IMR-90 (cell line): ENCODE data around the gene SHROOM4.

Experiments
- BHLHE40 ChIP-seq: fragments of 150-350 bp; IDR thresholded peaks from 2 replicates; pipeline ENCODE4 v1.6.1; 2016; ENCODE audit warnings: mild to moderate bottlenecking, low read depth, low read length
- CEBPB ChIP-seq: IDR thresholded peaks from 2 replicates; pipeline ENCODE4 v1.6.1; 2012; ENCODE audit warnings: low read depth, low read length, improper control_type of control experiment
- FOS ChIP-seq: fragments of 150-350 bp; IDR thresholded peaks from 2 replicates; pipeline ENCODE4 v1.6.1; 2016; ENCODE audit warnings: low read depth, low read length
- MAZ ChIP-seq: IDR thresholded peaks from 2 replicates; pipeline ENCODE4 v1.6.1; 2012; ENCODE audit warnings: low read depth, mild to moderate bottlenecking, low read length, improper control_type of control experiment, moderate library complexity, borderline replicate concordance
- MXI1 ChIP-seq: IDR thresholded peaks from 2 replicates; pipeline ENCODE4 v1.6.1; 2012; ENCODE audit warnings: low read depth, mild to moderate bottlenecking, low read length, moderate library complexity, borderline replicate concordance
- POLR2A ChIP-seq: IDR thresholded peaks from 2 replicates; pipeline ENCODE4 v1.6.1; 2012; ENCODE audit warnings: mild to moderate bottlenecking, low read depth, low read length
- RAD21 ChIP-seq: IDR thresholded peaks from 2 replicates; pipeline ENCODE4 v1.6.1; 2012; ENCODE audit warnings: low read length, improper control_type of control experiment
- RFX5 ChIP-seq: IDR thresholded peaks from 2 replicates; pipeline ENCODE4 v1.8.0; 2012; ENCODE audit warnings: low read depth, mild to moderate bottlenecking, low read length, moderate library complexity
- SMC3 ChIP-seq: fragments of 150-350 bp; IDR thresholded peaks from 2 replicates; pipeline ENCODE4 v1.6.1; 2016; ENCODE audit warnings: low read depth, mild to moderate bottlenecking, antibody characterized with exemption, low read length, moderate library complexity
- TF ChIP-seq, protein P1 (sequence below): conservative IDR thresholded peaks from 2 replicates; pipeline ENCODE4 v1.5.1; 2012; ENCODE audit warnings: mild to moderate bottlenecking, low read depth, low read length, improper control_type of control experiment

DNA sequence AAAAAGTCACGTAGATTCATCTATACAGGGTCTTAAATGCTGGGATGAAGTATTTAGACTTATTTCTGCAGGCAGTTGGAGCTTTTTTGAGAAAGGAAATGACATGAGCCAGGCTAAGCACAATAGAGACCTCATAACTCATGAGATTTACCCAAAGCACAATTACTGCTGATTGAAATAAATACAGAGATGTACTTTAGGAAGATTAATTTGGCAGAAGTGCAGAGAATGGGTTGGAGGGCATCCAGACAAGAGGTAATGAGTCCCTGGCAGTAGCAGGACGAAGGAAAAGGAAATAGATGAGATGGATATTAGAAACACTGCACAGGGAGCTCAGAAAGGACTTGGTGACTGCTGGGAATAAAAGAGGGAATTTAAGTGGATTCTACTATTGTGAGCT is 129.1 kb downstream of the SHROOM4 start:
- no peak for TF ChIP-seq CEBPB
- no peak for TF ChIP-seq SMC3
- TF ChIP-seq, protein P1, sequence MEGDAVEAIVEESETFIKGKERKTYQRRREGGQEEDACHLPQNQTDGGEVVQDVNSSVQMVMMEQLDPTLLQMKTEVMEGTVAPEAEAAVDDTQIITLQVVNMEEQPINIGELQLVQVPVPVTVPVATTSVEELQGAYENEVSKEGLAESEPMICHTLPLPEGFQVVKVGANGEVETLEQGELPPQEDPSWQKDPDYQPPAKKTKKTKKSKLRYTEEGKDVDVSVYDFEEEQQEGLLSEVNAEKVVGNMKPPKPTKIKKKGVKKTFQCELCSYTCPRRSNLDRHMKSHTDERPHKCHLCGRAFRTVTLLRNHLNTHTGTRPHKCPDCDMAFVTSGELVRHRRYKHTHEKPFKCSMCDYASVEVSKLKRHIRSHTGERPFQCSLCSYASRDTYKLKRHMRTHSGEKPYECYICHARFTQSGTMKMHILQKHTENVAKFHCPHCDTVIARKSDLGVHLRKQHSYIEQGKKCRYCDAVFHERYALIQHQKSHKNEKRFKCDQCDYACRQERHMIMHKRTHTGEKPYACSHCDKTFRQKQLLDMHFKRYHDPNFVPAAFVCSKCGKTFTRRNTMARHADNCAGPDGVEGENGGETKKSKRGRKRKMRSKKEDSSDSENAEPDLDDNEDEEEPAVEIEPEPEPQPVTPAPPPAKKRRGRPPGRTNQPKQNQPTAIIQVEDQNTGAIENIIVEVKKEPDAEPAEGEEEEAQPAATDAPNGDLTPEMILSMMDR = no peak
- TF ChIP-seq BHLHE40 = no peak
- TF ChIP-seq RFX5 = no peak
- TF ChIP-seq MAZ = no peak
- TF ChIP-seq FOS = no peak
- no peak for TF ChIP-seq MXI1
- no peak for TF ChIP-seq RAD21
- no peak for TF ChIP-seq POLR2A
